RPMI8226 (cell line): Measurements from ENCODE around the gene KSR2.
"Not testable (repeated sequence)": the region's sequence is repeated elsewhere in the genome, so short reads cannot be mapped to it uniquely, and the experiment has no call there.

ENCODE experiments used
- DNase-seq: peaks from one replicate; pipeline ENCODE4 v3.0.0-alpha.2; 2015

The KSR2 gene

DNA sequence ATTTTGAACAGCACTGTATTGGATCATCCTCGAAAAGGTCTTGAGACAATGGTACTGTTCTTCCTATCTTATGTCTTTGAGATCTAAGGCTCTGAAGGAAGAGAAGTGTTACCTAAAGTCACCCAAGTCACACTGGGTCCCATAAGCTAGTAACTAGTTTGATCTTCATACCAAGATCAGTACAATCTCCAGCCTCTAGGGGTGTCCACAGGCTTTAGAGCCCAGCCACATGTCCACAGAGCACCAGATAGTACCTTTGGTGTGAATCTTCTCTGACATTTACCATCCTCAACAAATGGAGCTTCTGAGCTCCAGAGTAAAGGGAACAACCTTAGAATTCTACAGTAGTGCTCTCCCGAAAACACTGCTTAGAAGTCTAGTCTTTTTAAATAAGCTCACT, 78.7 kb downstream of the KSR2 start:
- DNase-seq, result peak; percentile 20

DNA sequence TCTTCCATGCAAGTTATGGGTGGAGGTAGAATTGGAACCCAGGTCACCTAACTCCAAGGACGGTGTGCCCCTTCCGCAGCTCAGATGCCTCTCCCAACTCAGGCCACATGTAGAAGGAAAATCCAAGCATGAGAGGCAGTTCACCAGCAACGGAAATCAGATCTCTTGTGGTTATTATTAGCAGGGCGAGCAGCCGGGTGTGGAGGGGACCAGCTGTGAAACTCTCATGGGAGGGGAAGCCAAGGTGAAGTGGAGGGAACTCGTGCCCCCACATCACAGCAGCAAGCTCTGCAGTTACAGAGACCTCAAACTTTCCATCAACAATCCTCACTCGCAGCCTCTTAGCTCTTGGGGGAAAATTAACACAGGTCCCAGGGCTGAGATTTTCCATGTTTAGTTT, 79.7 kb downstream of the KSR2 start:
- no peak for DNase-seq

DNA sequence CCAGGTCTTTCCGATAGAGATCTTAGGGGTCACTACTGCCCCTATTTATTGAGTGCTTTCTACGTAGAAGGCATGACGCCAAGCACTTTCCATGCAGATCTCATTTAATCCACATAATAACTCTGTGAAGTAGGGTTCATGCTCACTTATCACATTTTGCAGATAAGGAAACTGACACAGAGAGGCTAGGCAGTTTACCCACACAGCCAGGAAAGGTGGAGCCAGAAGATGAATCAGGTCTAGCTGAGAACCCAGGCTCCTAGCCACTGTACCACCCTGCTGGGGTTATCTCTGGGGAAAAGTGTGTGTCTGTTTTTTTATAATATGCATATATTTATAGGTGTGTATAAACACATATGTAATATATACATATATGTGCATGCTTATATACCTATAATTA, 83.6 kb downstream of the KSR2 start:
- no peak for DNase-seq

DNA sequence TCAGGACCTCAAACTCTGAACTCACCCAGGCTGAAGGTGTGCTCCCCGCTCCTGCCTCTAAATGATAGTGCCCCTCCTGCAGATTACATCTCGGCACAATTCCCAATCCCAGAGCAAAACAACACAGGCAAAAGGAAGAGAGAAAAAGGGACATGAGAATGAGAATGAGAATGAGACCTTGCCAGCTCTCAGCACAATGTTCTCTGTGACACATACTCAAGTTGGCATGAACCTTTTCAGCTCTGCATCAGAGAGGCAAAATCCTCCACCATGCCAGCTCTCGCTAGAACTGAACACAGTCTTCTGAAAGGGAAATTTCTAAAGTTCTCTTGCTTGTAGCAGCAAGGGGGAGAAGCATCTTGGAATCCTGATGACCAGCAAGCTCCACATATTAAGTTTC, 84.6 kb downstream of the KSR2 start:
- no peak for DNase-seq

DNA sequence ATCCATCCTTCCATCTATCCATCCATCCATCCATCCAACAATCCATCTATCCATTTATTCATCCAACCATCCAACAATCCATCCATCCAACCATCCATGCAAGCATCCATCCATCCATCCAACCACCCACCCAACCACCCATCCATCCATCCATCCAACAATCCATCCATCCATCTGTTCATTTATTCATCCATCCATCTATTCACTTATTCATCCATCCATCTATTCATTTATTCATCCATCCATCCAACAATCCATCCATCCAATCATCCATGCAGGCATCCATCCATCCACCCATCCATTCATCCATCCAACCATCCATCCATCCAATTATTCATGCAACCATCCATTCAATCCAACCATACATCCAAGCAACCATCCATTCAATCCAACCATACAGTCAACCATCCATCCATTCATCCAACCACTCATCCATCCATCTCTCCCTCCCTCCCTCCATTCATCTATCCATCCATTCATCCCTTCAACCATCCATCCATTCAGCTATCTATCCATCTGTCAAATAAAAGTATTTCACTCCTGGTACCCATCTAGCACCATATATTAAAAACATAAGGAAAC, 86.1 kb downstream of the KSR2 start:
- no peak for DNase-seq

DNA sequence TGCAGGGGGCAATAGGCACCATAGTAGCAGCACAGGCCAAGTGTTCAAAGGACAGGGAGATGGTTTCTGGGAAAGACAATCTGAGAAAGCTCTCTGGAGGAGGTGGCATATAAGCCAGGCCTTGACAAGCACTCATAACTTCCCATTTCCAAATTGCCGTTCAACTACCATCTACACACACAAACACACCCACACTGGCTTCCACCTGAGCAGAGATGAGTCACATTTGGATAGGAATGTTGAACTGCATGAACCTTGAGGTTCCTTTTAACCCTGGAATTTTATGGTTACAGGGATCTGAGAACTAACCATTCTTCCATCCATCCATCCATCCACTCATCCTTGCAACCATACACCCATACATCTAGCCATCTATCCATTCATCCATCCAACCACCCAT, 86.6 kb downstream of the KSR2 start:
- DNase-seq, result no peak

DNA sequence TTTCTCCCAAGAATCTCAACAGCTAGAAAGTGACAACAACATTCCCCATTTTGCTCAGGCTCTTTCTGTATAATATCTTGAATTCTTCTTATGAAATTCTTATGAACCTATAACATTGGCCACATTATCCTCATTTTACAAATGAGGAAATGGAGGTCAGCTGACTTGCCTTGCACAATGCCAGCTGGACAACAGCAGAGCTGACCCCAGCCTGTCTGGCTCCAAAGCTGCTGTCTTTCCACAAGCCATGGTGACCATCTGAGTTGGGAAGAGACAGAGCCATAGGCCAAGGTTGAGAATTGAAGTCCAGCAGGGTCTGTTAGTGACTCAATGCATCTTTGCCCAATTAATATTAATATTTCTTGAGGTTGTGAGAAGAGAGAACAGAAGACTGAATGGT, 87.3 kb downstream of the KSR2 start:
- DNase-seq, result no peak

DNA sequence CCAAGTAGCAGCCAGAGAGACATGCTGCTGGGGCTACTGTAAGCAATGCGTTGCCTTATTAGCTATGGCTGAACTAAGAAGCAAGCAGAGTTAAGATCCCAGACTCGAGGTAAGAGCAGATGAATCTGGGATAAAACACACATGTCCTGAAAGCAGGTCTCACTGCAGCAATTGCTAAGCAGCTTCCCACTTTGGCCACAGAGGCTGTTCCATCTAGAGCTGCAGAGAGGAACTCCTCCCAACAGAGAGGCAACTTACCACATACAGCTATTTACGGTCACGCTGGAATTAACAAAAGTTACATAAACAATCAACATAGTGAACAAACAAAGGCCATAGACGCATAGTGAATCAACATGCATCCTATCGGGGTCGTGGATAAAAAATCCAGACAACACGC, 90.2 kb downstream of the KSR2 start:
- DNase-seq, result no peak

DNA sequence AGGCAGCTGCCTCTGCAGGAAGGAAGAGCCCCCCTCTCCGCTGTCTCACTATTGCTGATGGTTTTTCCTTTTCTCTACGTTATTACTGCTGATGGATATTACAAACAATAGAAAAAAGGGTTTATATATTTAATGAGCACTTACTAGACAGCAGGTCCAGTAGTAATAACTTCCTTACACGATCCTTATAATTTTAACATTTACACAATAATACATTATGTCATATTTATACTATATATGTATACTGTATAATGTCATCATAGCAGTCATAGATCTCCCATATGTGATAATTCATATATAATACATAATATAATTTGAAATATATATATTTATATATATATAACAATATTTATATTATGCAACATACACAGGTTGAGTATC, 92.4 kb downstream of the KSR2 start:
- no peak for DNase-seq

DNA sequence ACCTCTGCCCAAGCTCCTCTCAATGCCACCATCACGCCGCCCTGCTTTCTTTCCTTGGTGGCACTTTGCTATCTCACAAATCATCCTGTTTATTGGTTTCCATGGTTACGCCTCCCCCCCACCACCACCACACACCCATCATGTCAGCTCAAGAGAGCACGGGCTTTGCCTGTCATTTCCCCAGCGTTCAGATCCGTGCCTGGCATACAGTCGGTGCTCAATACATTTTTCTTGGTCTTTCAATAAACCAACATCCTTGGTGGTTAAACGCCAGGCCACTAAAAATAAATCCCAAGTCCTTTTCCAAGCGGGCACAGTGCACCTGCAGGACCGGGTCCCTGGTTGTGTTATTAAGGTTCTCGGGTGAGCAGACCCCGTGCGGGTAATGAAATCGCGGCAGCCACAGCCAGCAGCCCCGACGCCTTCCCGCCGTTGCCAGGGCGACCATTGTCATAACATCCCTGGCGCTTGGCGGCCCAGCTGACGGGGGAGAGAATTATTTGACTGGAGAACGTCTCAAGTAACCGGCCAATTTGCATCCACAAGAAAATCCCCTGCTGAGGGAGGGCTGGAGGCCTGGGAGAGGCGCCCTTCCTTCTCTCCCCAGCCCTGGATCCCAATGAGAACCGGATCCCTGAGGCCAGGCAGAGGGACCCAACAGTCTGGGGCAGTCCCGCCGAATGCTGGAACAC, 92.9 kb downstream of the KSR2 start:
- peak; percentile 29 for DNase-seq

DNA sequence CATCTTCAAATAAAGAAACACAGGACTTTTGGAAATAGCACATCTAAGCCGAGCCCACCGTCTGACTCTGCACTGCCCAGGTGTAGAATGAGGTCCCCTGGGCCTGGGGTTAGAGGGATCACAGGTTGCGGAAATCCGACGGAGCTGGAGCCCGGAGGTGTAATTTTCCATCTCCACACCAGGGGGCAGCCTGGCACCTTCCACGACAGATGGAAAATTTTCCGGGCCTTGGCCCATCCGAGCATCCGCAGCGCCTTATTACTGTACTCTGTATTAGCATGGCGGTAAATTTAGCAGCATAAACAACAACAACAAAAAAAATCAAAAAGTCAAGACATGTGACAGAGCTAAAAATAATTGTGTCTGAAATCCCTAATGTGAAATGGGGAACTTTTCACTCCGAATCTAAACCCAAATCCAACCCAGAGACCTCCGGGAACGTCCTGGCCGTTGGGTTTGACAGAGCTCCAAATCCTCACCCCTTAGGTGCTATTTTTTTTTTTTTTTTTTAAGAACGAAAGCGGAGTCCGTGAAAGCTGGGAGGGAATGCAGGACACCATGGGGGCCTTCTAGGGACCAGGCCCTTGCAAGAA, 93.9 kb downstream of the KSR2 start:
- DNase-seq, result peak; percentile 75

DNA sequence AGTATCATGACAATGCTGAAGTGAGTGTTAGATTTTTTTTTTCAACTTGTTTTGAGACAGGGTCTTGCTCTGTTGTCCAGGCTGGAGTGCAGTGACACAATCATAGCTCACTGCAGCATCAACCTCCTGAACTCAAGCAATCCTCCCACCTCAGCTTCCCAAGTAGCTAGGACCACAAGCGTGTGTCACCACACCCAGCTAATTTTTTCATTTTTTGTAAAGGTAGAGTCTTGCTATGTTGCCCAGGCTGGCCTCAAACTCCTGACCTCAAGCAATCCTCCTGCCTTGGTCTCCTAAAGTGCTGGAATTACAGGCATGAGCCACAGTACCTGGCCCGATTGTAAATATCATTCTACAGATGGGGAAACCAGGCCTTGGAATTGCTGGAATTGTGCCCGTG, 94.6 kb downstream of the KSR2 start:
- DNase-seq, result not testable (repeated sequence)

DNA sequence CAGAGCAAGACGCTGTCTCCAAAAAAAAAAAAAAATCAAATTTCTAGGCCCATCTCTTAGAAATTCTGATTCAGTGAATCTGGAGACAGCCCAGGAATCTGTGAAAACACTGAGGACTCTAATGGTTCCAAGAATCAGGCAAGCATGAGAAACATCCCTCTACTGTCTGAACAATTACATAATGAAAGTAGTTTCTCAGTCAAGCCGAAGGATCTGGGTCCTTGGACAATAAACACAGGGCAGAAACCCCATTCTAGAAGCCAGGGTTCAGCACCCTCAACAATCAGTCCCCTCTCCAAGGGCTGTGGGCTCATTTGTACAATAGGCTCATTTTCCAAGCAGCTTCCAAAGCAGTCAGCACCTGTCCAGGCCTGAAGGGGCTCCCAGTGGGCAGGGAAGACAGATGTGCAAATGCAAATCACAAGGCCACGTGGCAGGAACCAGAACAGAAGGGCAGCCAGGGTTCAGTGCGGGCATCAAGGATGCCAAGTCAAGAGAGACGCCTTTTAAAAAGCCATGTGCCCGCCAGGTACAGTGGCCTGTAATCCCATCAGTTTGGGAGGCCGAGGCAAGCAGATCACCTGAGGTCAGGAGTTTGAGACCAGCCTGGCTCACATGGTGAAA, 96.1 kb downstream of the KSR2 start:
- peak; percentile 15 for DNase-seq

DNA sequence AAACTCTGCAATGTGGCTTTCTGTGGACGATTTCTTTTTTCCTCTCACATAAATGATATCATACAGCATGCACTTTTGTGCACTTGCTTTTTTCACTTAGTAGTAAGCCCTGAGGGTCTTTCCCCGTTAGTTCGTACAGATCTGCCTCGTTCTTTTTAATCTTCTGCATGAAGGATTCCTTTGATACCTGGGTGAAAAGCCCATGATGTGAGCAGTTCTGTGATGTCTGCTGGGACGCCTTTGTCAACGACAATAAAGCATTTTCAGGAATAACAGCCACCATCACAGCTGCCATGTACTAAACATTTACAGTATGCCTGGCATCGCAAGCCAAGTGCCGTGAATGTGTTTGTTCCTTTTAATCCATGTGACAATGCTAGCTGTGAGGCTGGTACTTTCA, 99.2 kb downstream of the KSR2 start:
- no peak for DNase-seq

DNA sequence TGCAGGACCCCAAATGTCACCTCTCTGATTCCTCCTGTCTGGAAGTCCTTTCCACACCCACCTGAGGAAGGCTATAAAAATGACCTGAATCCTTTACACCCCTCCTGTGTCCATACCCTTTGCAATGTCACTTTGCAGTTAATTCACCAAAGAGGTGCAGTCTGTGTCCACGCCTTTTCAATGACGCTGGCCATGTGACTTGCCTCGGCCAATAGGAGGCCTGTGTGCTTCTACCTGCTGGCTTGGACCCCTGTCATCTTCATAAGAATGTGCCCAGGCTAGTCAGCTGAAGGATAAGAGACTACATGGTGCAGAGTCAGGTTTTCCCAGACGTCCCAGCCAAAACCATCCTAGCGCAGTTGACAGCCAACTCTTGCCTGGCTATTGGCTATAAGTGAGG, 101.4 kb downstream of the KSR2 start:
- no peak for DNase-seq

DNA sequence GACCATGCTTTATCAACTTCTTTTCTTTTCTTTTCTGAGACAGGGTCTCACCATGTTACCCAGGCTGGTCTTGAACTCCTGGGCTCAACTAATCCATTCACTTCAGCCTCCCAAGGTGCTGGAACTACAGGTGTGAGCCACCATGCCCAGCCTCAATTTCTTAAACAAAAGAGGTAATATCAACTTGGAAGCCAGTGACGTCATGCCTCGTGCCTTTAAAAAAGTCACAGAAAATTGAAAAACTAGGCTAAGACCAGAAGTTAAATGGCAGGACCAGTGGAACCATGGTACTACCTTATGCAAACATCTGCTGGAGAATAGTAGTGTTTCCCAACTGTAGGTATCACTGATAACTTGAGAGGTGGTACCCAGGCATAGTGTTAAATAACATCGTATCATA, 103.3 kb downstream of the KSR2 start:
- no peak for DNase-seq

DNA sequence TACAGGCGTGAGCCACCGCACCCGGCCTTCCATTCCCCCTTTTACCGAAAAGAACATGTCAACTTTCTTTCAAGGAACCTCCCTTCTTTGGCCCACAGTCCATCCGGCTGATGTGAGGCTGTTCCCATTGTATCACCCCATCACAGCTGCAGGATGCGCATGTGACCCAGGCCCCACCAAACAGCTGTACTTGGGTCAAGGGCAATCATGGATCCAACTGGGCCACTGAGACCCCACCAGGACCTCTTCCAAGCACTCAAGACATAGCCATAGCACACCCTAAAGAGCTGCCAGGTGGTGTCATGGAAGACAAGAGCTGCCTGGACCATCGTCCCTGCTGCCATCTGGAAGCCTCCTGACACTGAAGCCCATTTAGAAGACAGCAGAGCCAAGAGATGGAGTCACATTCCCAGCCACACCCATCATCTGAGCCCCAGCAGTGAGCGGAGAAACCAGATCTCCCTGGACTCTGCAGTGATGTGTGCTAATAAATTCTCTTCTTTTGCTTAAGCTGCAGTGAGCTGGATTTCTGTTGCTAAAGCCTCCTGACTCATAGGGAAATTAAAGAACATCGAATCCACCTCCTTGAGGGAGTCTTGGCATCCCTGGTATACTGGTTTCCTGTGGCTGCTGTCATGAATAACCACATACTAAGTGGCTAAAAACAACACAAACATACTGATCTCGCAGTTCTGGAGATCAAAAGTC, 105.6 kb downstream of the KSR2 start:
- DNase-seq, result no peak

DNA sequence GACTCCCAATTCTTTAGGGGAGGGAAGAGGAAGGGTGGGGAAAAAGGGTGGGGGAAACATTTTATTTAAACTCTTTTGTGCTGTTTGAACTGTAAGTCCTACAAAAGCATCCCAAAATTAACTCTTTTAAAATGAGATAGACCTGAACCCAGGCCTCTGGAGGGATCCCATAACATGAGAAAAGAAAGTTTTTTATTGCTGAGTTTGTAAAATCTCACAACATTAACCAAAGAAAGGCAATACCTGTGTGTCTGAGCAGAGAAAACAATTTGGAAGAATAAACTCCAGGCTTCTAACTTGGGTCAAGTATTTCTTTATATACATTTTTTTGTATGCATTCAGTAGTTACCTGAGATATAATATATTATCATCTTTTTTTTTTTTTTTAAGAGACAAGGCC, 107.1 kb downstream of the KSR2 start:
- DNase-seq, result no peak

DNA sequence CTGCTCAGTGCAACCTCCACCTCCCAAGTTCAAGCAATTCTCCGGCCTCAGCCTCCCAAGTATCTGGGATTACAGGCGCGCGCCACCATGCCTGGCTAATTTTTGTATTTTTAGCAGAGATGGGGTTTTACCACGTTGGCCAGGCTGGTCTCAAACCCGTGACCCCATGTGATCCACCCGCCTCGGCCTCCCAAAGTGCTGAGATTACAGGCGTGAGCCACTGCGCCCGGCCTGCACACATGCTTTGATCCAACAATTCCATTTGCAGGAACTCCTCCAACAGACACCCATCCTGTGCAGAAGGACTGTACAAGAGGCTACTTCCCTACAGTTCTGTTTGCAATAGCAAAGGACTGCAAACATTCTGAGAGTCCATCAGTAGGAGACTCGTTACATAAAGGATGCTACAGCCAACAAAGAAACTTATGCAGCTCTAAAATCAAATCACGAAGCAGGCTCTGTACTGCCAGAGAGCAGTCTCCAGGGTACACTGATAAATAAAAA, 108.0 kb downstream of the KSR2 start:
- DNase-seq, result not testable (repeated sequence)

DNA sequence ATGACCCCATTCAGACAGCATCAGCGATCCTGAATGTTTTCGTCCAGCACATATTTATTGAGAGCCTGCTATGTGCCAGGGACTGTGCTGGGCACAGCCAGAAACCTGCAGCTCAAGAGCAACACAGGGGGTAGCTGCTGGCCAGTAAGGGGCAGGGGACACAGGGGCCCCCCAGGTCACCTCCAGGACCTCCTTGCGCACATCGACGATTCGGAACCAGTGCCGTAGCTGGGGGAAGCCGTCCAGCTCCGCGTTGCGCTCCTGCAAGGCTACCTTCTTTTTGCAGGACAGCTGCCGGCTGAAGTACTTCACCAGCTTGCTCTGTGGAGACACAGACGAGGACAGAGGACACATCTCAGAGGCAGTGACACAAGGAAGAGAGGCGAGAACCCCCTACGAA, 108.7 kb downstream of the KSR2 start:
- no peak for DNase-seq

DNA sequence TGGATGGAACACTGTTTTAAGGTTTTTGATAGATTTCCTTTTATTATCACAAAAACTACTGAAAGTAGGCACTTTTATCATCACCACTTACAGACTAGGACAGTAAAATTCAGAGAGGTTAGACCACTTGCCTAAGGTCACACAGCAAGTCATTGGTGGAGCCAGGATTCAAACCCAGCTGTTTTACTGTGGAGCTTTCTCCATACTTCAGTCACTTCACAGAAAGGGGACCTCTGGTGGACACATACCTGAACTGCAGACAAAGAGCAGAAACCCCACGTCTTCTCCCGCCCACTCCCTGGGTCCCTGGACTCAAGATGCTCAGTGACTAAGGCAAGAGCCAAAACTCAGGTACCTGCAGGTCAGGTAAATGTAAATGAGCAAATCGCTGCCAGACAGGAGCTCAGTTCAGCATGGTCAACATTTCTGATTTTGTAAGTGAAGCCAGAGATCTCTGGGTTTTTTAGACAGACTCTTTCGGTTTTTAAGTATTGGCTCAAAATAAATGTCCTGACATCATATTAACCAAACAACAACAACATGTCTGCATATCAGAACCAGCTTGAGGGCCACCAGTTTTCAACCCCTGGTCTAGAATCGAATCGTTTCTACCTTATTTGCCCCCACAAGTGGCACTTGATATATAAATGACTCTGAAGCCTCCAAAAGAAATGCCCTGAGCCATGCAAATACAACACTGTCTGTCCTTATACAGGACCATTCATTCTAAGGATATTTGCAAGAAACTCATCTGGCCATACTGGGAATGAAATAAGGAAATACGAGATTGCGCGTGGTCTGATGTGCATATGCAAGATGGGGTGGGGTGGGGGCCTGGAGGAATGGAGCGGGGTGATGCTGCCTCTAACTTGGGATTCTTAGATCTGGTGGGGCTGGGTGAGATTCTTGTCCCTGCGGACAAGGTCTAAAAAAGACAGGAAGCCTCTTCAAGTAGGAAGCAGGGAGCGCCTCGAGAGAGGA, 110.9 kb downstream of the KSR2 start:
- peak; percentile 53 for DNase-seq

DNA sequence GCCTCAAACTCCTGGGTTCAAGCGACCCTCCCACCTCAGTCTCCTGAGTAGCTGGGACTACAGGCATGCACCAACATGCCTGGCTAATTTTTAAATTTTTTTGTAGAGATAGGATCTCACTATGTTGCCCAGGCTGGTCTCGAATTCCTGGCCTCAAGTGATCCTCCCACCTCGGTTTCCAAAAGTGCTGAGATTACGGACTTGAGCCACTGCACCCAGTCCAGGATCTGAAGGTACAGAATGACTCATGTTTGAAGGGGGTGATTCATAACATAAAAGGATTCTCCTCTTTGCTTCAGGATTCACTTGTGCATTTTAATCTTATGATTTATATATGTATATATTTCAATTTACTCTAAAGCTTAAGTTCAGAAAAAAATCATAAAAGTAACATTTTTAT, 111.7 kb downstream of the KSR2 start:
- DNase-seq, result not testable (repeated sequence)
